Measurements from ENCODE around the gene SLC19A1.

Gene SLC19A1

DNA sequence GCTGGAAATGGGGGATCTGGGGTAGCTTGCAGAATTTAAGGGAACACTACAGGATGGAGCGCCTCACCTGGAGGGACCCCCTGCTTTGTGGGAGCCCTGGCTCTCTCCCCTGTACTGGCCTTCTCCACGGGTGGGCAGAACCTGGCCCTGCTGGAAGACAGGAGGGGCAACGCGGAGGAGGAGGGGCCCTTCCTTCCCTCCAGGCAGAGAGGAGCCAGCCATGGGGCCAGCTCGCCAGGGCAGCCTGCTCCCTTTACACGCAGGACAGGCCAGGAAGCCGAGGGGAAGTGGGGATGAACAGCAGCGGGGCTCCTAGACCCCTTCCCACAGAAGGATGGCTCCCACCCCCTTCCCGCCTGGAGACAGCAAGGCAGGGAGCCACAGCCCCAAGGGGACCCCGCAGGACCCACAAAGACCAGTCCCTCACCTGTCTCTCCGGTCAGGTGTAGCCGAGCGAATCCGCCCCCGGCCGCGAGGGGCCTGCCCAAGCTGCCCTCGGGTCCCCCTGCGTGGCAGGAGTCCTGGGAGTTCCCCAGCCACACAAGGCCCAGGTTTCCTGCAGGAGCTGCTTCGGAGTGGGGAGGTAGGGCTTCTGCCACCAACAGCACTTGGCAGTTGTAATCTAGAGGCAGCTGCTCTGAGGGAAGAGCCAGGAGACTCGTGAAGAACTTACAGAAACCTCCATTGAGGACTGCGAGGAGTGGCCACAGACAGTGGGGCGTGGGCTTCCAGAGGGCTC is 1.6 kb upstream of the SLC19A1 start:
- DNase-seq, result no peak

DNA sequence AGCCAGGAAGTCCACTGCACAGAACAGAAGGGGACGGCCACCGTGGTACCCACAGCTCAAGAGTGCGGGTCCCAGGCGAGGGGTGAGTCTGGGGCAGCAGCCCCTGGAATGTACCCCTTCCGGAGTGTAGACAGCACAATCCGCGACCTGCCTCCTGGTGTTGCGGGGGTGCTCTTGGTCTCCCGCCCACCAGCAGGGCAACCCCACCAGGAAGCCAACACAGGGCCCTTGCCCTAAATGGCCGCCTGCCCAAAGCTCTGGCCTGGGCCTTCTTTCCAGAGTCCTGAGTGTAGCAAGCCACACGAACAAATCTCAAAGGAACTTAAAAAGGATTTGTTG is 1.1 kb upstream of the SLC19A1 start:
- DNase-seq, result no peak

- no peak for DNase-seq
These were observed 579 bp upstream of the SLC19A1 start for GRCh38 chr21:45542667-45543370.

- no peak for DNase-seq
These were observed 810 bp downstream of the SLC19A1 start for GRCh38 chr21:45541221-45542039.

GRCh38 chr21:45540601-45540970 is 1.7 kb downstream of the SLC19A1 start:
- DNase-seq, result no peak

- DNase-seq, result no peak
These were observed 2.2 kb downstream of the SLC19A1 start for GRCh38 chr21:45539796-45540600.

DNA sequence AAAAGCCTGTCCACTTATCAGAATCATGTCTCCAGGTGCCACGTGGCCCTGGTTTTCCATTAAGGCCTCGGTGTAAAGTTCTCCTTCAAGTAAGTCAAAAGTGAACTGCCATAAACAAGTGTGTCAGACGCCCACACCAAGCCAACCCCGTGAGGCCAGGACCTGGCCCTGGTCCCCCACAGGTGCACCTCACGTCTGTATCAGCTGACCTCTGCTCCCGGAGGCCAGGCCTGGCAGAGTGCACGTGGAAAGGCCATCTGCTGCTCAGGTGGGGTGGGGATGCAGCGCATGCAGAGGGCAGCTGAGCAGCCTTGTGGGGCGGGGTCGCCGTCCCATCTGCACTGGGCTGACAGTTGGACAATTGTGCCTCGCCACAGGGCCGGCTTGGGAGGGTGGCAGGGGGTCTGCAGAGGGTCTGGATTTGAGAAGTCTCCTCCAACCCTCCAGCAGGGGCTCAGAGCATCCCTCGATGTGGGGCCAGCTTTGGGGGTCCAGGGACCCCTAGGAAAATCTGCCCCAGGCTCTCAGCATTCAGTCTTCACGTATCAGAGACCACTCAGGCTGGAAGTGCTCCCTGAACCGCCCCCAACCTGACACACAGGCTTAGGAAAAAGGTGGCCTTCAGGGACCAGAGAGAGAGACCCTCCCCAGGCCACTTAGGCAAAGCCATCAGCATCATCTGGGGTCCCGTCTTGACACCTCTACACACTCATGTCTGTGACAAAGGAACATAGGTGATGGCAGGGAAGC is 3.0 kb downstream of the SLC19A1 start:
- no peak for DNase-seq

DNA sequence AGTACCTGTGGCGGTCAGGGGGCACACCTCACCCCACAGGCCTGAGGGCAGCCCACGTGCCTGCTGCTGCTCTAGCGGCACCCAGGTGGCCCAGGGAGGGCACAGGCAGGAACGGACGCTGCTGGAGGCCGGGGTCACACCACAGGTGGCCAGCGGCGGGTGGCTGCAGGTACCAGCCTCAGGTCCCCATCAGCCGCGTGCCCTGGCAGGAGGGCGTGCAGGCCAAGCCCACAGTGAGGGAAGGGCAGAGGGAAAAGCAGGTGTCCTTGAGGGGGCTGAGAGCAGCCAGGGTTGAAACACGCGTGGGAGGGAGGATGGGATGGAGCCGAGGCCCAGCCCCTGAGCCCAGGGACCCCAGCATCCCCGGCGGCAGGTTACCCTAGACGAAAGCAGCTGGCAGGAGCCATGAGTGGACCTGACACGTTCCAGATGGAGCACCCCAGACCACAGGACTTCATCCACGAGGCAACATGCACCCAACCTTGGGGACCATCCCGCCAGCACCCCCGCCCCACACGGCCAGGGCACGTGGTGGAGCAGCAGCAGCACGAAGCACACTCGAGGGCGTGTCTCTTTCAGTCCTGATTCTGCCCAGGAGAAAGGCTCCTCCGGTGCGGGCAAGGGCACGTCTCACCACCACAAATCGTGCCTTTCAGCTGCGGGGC is 3.7 kb downstream of the SLC19A1 start:
- DNase-seq, result no peak

DNA sequence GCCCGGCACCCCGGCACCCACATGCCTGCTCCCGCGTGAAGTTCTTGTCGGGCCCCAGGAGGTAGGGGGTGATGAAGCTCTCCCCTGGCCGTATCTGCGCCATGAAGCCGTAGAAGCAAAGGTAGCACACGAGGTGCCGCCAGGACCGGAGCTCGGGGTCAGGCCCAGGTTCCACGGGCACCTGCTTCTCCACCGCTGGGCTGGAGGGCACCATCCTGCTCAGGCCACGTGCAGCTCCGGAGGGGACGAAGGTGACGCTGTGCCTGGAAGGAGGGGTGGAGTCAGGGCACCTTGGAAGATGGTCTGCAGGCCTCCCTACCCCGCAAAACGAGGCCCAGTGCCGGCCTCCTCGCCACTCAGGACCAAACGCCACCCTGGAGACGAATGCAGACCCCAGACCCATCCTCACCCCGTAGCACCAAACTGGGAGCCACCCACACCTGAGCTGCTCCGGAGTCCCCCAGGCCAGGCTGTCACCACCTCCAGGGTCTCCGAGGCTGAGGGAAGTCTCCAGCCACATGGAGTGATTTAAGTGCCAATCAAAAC is 4.4 kb downstream of the SLC19A1 start:
- DNase-seq, result no peak

DNA sequence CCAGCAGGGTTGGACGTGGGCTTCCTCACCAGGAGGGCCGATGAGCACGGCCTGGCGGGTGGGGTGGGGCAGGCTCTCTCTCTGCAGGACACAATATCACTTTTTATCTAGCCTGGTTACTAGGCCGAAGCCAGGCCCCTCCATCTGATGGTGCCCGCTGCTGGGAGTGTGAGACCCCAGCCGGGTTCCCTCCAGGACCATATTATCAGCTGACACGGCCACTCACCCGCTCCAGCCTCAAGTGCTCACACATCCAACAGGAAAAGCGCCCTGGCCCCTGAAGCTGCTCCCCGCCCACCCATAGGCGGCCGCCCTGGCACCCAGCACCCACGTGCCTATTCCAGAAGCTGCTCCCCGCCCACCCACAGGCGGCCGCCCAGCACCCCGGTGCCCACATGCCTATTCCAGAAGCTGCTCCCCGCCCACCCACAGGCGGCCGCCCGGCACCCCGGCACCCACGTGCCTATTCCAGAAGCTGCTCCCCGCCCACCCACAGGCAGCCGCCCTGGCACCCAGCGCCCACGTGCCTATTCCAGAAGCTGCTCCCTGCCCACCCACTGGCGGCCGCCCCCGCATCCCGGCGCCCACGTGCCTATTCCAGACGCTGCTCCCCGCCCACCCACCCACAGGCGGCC is 5.0 kb downstream of the SLC19A1 start:
- no peak for DNase-seq

GRCh38 chr21:45536301-45537081 is 5.7 kb downstream of the SLC19A1 start:
- DNase-seq, result no peak

- no peak for DNase-seq
These were observed 6.7 kb downstream of the SLC19A1 start for GRCh38 chr21:45535341-45536081.

- DNase-seq, result no peak
These were observed 7.5 kb downstream of the SLC19A1 start for GRCh38 chr21:45534636-45535331.

- no peak for DNase-seq
These were observed 8.2 kb downstream of the SLC19A1 start for GRCh38 chr21:45533846-45534635.

DNA sequence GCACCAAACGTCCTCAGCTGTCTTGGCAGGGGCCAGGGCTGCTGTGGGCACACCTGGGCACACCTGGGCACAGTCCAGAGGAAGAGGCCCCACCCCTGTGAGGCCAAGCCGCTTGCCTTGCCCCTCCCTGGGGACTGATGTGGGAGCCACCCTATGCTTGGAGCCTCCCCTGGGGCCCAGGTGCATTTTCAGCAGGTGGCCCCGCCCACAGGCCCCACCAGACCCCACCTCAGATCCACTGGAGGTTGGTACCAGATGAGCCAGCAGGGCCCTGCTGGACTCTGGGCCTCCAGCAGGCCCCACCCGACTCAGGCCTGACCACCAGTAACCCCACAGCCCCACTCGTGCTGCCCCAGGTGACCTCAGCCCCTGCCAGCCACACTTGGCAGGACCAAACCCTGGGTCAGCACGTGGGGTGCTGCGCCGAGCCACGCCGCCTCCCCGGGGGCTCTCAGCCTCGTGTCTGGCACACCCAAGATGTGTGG is 8.8 kb downstream of the SLC19A1 start:
- no peak for DNase-seq

DNA sequence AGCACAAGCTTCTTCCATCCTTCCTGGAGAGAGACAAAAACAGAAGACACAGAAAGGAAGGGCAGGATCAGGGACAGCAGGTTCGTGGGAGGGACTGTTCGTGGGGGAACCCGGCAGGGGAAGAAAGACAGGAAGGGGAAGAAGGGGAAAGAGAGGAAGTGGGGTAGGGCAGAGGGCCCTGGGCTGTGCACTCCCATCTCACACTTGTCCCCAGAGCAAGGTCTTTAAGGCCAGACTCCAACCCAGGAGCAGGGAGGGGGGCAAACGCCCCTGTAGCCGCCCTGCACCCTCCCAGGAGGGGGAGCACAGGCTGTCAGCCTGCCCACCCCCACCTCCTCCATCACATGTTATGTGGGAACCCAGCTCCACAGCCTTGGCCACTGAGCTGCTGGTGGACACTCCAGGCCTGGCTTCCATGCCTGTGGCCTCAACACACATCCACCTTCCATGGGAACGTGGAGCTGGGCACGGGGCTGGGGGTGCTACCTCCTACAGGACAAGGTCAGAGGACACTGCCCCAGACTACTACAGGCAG is 9.3 kb downstream of the SLC19A1 start:
- DNase-seq, result no peak

All from NCI-H510A treated with DMSO at 0.1 percent for 48 hours (cell line).